IMR-90 (cell line): Measurements from ENCODE around the gene ADGRL3. TPM values are rescaled to one million over a fixed set of nuclear protein-coding genes. Genes with fewer than 3 reads are reported as not detected.

Experiments used
- ATAC-seq: fragments of 200-7000 bp; cut with Tn5 transposase; 2 replicates; pipeline ENCODE4 v1.9.1; 2020; ENCODE audit warnings: low read depth, mild to moderate bottlenecking, moderate library complexity
- BruUV-seq: library from RNA; stranded (reverse); fragments of 400-500 nt; replicated peaks from 2 replicates; lab custom pipeline; 2021; lab: Mats Ljungman, UMichigan
- CTCF ChIA-PET: fragments of 300-600 bp; formaldehyde crosslinking; extraction: SDS; loops from one replicate; lab custom pipeline; 2021; ENCODE audit warnings: antibody characterized with exemption; lab: Yijun Ruan, JAX
- POLR2A ChIA-PET: fragments of 300-600 bp; sonication (Branson Sonifier 250); formaldehyde crosslinking; loops from one replicate; lab custom pipeline; 2022; ENCODE audit warnings: antibody characterized with exemption; ENCODE audit not compliant: unreplicated experiment; lab: Charles Lee
- DNase-seq: peaks from one replicate; pipeline ENCODE4 v3.0.0; 2013
- H2AFZ ChIP-seq: replicated peaks from 2 replicates; pipeline ENCODE3; 2013; ENCODE audit warnings: low read length, mild to moderate bottlenecking; ENCODE audit not compliant: poor library complexity
- H2AK5ac ChIP-seq: 2 replicates; pipeline ENCODE4 v1.6.1; 2013; ENCODE audit warnings: low read depth, low read length, inconsistent platforms
- H2AK9ac ChIP-seq: replicated peaks from 2 replicates; pipeline ENCODE3; 2013; ENCODE audit warnings: mild to moderate bottlenecking, low read depth, low read length, moderate library complexity; ENCODE audit not compliant: poor library complexity
- H2BK120ac ChIP-seq: 2 replicates; pipeline ENCODE4 v1.6.1; 2013; ENCODE audit warnings: low read depth, low read length, inconsistent platforms
- H2BK15ac ChIP-seq: 3 replicates; pipeline ENCODE4 v1.6.1; 2013; ENCODE audit warnings: low read depth, low read length, inconsistent platforms
- H2BK20ac ChIP-seq: 2 replicates; pipeline ENCODE4 v1.6.1; 2013; ENCODE audit warnings: low read depth, mild to moderate bottlenecking, inconsistent platforms, low read length, moderate library complexity
- H2BK5ac ChIP-seq: 2 replicates; pipeline ENCODE4 v1.6.1; 2013; ENCODE audit warnings: mild to moderate bottlenecking, low read depth, low read length, inconsistent platforms; ENCODE audit not compliant: poor library complexity, severe bottlenecking
- H3K14ac ChIP-seq: replicated peaks from 2 replicates; pipeline ENCODE4 v1.6.1; 2013; ENCODE audit warnings: low read depth, low read length, inconsistent platforms
- H3K18ac ChIP-seq: 2 replicates; pipeline ENCODE4 v1.6.1; 2013; ENCODE audit warnings: low read depth, low read length, control low read depth
- H3K23ac ChIP-seq: 2 replicates; pipeline ENCODE4 v1.6.1; 2013; ENCODE audit warnings: low read depth, low read length, inconsistent platforms
- H3K27ac ChIP-seq: 2 replicates; pipeline ENCODE4 v1.5.1; 2013; ENCODE audit warnings: mild to moderate bottlenecking, control low read depth, low read length; ENCODE audit not compliant: insufficient read depth
- H3K27me3 ChIP-seq: 2 replicates; pipeline ENCODE4 v1.6.1; 2013; ENCODE audit warnings: low read length; ENCODE audit not compliant: control insufficient read depth, insufficient read depth
- H3K36me3 ChIP-seq: 2 replicates; pipeline ENCODE4 v1.6.1; 2013; ENCODE audit warnings: low read length, mixed read lengths; ENCODE audit not compliant: control insufficient read depth, insufficient read depth
- H3K4ac ChIP-seq: 2 replicates; pipeline ENCODE4 v1.6.1; 2013; ENCODE audit warnings: low read depth, low read length, inconsistent platforms
- H3K4me1 ChIP-seq: 2 replicates; pipeline ENCODE4 v1.6.1; 2013; ENCODE audit warnings: low read length, mixed read lengths; ENCODE audit not compliant: control insufficient read depth, insufficient read depth
- H3K4me2 ChIP-seq: 2 replicates; pipeline ENCODE4 v1.6.1; 2013; ENCODE audit warnings: low read depth, mild to moderate bottlenecking, control low read depth, low read length, moderate library complexity
- H3K4me3 ChIP-seq: 2 replicates; pipeline ENCODE4 v1.5.1; 2013; ENCODE audit warnings: low read depth, mild to moderate bottlenecking, control low read depth, low read length, moderate library complexity; ENCODE audit not compliant: insufficient read depth
- H3K56ac ChIP-seq: 2 replicates; pipeline ENCODE4 v1.6.1; 2013; ENCODE audit warnings: low read length, inconsistent platforms; ENCODE audit not compliant: insufficient read depth; ENCODE audit errors: extremely low read depth
- H3K79me1 ChIP-seq, 2 experiments: 2 replicates each; pipeline ENCODE4 v1.6.1; 2013; ENCODE audit warnings: low read length in 2 of 2, inconsistent platforms in 1 of 2, low read depth in 1 of 2
- H3K9ac ChIP-seq: 2 replicates; pipeline ENCODE4 v1.6.1; 2013; ENCODE audit warnings: low read depth, low read length, control low read depth
- H3K9me1 ChIP-seq: 2 replicates; pipeline ENCODE4 v1.6.1; 2013; ENCODE audit warnings: low read length, inconsistent platforms; ENCODE audit not compliant: insufficient read depth
- H3K9me3 ChIP-seq: 2 replicates; pipeline ENCODE4 v1.6.1; 2013; ENCODE audit warnings: low read length; ENCODE audit not compliant: control insufficient read depth, insufficient read depth
- H4K20me1 ChIP-seq: 2 replicates; pipeline ENCODE4 v1.6.1; 2013; ENCODE audit warnings: low read length, inconsistent platforms; ENCODE audit not compliant: insufficient read depth
- H4K5ac ChIP-seq: 2 replicates; pipeline ENCODE4 v1.6.1; 2013; ENCODE audit warnings: mild to moderate bottlenecking, low read depth, low read length, control low read depth
- H4K8ac ChIP-seq, 2 experiments: 2 replicates each; pipeline ENCODE4 v1.6.1; 2013; ENCODE audit warnings: low read depth in 2 of 2, low read length in 2 of 2, control low read depth in 1 of 2, inconsistent platforms in 1 of 2
- H4K91ac ChIP-seq: 2 replicates; pipeline ENCODE4 v1.6.1; 2013; ENCODE audit warnings: low read depth, low read length, inconsistent platforms; ENCODE audit not compliant: insufficient read depth
- CHD1 ChIP-seq: IDR thresholded peaks from 2 replicates; pipeline ENCODE4 v1.6.1; 2012; ENCODE audit warnings: low read depth, low read length, improper control_type of control experiment
- ELK1 ChIP-seq: fragments of 150-350 bp; IDR thresholded peaks from 2 replicates; pipeline ENCODE4 v1.6.1; 2016; ENCODE audit warnings: low read depth, mild to moderate bottlenecking, low read length, moderate library complexity, borderline replicate concordance
- MXI1 ChIP-seq: IDR thresholded peaks from 2 replicates; pipeline ENCODE4 v1.6.1; 2012; ENCODE audit warnings: low read depth, mild to moderate bottlenecking, low read length, moderate library complexity, borderline replicate concordance
- POLR2A ChIP-seq: IDR thresholded peaks from 2 replicates; pipeline ENCODE4 v1.6.1; 2012; ENCODE audit warnings: mild to moderate bottlenecking, low read depth, low read length
- RFX5 ChIP-seq: IDR thresholded peaks from 2 replicates; pipeline ENCODE4 v1.8.0; 2012; ENCODE audit warnings: low read depth, mild to moderate bottlenecking, low read length, moderate library complexity
- SMC3 ChIP-seq: fragments of 150-350 bp; IDR thresholded peaks from 2 replicates; pipeline ENCODE4 v1.6.1; 2016; ENCODE audit warnings: low read depth, mild to moderate bottlenecking, antibody characterized with exemption, low read length, moderate library complexity
- dilution Hi-C: fragments of 300-500 bp; cut with HindIII; formaldehyde crosslinking; loops from one replicate; pipeline ENCODE4 v1.14.3; 2018; ENCODE audit warnings: low sequenced_read_pairs; ENCODE audit not compliant: unreplicated experiment
- in situ Hi-C: fragments of 300-500 bp; cut with MboI; formaldehyde crosslinking; loops from 3 replicates; pipeline ENCODE4 v1.14.3; 2019; ENCODE audit warnings: low sequenced_read_pairs, inconsistent platforms, mixed read lengths
- intact Hi-C: fragments of 100-400 bp; cut with micrococcal nuclease; formaldehyde crosslinking; loops from 2 replicates; pipeline ENCODE4 v1.10.0; 2022
- polyA plus RNA-seq, 3 experiments: library from polyadenylated mRNA; depleted of rRNA; stranded (reverse); fragments of >200 nt; gene quantifications; 2 replicates each; pipeline ENCODE4 v1.2.3, GENCODE V29; 2012; ENCODE audit warnings: low replicate concordance in 1 of 3
- total RNA-seq: library from RNA; depleted of rRNA; stranded (reverse); fragments of >200 nt; gene quantifications from 2 replicates; pipeline ENCODE4 v1.2.3, GENCODE V29; 2012
- TF ChIP-seq, protein P1 (sequence below): conservative IDR thresholded peaks from 2 replicates; pipeline ENCODE4 v1.5.1; 2012; ENCODE audit warnings: mild to moderate bottlenecking, low read depth, low read length, improper control_type of control experiment
- TF ChIP-seq, protein P2 (sequence below): fragments of 150-350 bp; IDR thresholded peaks from 2 replicates; pipeline ENCODE4 v1.6.1; 2017; ENCODE audit warnings: mild to moderate bottlenecking, antibody characterized with exemption, low read length, low read depth

The ADGRL3 gene
- total and polyA plus RNA-seq, 2 of the 4 experiments (the other 2 are of a cell fraction), result 0.46 to 2.5 TPM

- Histone ChIP-seq H3K27ac (no peak overlapping the region), H3K4ac (no peak overlapping the region), H3K9me1 (no peaks in the 10 kb centered on the region), H3K4me3 (no peak overlapping the region), H3K36me3 (no peaks in the 10 kb centered on the region), H4K91ac (no peak overlapping the region), H4K8ac (no peak overlapping the region), H3K14ac (no peak overlapping the region), H3K79me1 (no peaks in the 10 kb centered on the region), H4K5ac (no peak overlapping the region), H2BK20ac (no peak overlapping the region), H2AK5ac (no peak overlapping the region), H3K23ac (no peak overlapping the region), H4K20me1 (no peaks in the 10 kb centered on the region), H3K4me1 (no peaks in the 10 kb centered on the region), H3K9ac (no peak overlapping the region), H2AK9ac (no peak overlapping the region), H3K9me3 (peaks cover under 1% of the 10 kb centered on the region; the same call in 1 of the 2 replicates), H2BK15ac (no peak overlapping the region), H2AFZ (no peak overlapping the region), H2BK5ac (no peak overlapping the region), H3K4me2 (no peak overlapping the region), H3K18ac (no peak overlapping the region; the same call in 1 of the 2 replicates), H3K56ac (no peak overlapping the region), H3K27me3 (no peaks in the 10 kb centered on the region), H2BK120ac (no peak overlapping the region)
- TF ChIP-seq CHD1 (no peak), POLR2A (no peak), ELK1 (no peak), SMC3 (no peak), RFX5 (no peak), MXI1 (no peak)
- TF ChIP-seq, protein P1, sequence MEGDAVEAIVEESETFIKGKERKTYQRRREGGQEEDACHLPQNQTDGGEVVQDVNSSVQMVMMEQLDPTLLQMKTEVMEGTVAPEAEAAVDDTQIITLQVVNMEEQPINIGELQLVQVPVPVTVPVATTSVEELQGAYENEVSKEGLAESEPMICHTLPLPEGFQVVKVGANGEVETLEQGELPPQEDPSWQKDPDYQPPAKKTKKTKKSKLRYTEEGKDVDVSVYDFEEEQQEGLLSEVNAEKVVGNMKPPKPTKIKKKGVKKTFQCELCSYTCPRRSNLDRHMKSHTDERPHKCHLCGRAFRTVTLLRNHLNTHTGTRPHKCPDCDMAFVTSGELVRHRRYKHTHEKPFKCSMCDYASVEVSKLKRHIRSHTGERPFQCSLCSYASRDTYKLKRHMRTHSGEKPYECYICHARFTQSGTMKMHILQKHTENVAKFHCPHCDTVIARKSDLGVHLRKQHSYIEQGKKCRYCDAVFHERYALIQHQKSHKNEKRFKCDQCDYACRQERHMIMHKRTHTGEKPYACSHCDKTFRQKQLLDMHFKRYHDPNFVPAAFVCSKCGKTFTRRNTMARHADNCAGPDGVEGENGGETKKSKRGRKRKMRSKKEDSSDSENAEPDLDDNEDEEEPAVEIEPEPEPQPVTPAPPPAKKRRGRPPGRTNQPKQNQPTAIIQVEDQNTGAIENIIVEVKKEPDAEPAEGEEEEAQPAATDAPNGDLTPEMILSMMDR, result no peak
- TF ChIP-seq, protein P2, sequence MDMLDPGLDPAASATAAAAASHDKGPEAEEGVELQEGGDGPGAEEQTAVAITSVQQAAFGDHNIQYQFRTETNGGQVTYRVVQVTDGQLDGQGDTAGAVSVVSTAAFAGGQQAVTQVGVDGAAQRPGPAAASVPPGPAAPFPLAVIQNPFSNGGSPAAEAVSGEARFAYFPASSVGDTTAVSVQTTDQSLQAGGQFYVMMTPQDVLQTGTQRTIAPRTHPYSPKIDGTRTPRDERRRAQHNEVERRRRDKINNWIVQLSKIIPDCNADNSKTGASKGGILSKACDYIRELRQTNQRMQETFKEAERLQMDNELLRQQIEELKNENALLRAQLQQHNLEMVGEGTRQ, result no peak
- intact Hi-C loops (no loop called here), dilution Hi-C loops (no loop called here), in situ Hi-C loops (no loop called here)
- DNase-seq, result no peak
- ChIA-PET CTCF (interaction anchor here (0.6 kb wide), 1 partner anchor 63 kb away, joined by 3 read pairs; no protein-coding TSS in a partner anchor), POLR2A (no interaction called here)
- ATAC-seq, result no peak
- no TSS peak for BruUV-seq
These were observed 465.5 kb downstream of the ADGRL3 start for GRCh38 chr4:61665649-61666048.
